Eye (tissue), 1 donor: ENCODE data around the gene ABCC3.

Experiments used
- DNase-seq: peaks from one replicate; pipeline ENCODE4 v3.0.0-alpha.2; 2015

ABCC3 gene, protein sequence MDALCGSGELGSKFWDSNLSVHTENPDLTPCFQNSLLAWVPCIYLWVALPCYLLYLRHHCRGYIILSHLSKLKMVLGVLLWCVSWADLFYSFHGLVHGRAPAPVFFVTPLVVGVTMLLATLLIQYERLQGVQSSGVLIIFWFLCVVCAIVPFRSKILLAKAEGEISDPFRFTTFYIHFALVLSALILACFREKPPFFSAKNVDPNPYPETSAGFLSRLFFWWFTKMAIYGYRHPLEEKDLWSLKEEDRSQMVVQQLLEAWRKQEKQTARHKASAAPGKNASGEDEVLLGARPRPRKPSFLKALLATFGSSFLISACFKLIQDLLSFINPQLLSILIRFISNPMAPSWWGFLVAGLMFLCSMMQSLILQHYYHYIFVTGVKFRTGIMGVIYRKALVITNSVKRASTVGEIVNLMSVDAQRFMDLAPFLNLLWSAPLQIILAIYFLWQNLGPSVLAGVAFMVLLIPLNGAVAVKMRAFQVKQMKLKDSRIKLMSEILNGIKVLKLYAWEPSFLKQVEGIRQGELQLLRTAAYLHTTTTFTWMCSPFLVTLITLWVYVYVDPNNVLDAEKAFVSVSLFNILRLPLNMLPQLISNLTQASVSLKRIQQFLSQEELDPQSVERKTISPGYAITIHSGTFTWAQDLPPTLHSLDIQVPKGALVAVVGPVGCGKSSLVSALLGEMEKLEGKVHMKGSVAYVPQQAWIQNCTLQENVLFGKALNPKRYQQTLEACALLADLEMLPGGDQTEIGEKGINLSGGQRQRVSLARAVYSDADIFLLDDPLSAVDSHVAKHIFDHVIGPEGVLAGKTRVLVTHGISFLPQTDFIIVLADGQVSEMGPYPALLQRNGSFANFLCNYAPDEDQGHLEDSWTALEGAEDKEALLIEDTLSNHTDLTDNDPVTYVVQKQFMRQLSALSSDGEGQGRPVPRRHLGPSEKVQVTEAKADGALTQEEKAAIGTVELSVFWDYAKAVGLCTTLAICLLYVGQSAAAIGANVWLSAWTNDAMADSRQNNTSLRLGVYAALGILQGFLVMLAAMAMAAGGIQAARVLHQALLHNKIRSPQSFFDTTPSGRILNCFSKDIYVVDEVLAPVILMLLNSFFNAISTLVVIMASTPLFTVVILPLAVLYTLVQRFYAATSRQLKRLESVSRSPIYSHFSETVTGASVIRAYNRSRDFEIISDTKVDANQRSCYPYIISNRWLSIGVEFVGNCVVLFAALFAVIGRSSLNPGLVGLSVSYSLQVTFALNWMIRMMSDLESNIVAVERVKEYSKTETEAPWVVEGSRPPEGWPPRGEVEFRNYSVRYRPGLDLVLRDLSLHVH (N-terminal part only)

DNA sequence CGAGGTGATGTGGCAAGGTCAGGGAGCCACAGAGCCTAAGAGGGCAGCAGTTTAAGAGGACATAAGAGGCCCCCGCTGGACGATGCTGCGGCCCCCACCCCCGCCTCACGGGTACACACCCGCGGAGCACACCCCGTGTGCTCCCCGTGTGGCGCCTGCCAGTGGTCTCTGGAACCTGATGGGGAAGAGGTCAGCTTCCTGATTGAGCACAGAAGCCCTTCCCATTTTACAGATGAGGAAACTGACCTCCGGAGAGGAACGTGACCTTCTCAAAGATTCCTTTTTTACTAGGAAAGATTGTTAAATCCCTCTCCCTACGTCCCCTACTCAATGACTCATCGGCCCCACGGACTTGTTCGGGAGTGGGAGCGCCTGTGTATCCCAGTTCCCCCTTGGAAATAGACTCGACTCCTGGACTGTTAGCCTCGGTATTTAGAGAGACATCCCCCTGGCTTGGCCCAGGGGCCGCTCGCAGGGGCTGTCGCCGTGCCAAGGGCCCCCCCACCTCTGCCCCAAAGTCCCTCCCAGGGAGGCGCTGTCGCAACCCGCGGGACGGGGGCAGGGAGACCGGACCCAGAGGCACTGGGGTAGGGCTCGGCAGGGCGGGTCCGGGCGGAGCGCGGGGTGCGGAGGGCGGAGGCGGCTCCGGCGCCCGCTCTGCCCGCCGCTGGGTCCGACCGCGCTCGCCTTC lies at the start of gene ABCC3:
TSS of gene ABCC3 (plus strand) at position 658 of the 691 bp plus-strand sequence. CDS start 56 bp downstream, outside the sequence.
- no peak for DNase-seq

DNA sequence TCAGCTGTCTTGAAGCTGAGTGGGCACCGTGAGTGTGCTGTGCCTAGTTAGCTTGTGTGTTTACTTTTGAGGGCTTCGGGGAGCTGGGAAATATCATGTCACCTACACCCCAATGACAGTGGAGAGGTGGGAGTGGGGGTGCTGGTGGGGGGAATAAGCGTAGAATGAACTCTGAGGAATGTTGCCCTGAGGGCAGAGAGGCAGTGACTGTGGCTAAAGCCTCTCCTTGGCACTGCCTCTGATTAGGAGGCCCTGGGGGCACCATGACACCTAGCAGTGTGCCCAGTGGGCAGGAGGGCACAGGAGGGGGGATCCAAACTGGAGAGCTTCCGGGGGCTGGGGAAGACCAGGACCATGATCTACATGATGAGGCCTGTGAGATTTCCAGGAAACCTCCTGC lies 49.3 kb upstream of the ABCC3 start:
- no peak for DNase-seq

DNA sequence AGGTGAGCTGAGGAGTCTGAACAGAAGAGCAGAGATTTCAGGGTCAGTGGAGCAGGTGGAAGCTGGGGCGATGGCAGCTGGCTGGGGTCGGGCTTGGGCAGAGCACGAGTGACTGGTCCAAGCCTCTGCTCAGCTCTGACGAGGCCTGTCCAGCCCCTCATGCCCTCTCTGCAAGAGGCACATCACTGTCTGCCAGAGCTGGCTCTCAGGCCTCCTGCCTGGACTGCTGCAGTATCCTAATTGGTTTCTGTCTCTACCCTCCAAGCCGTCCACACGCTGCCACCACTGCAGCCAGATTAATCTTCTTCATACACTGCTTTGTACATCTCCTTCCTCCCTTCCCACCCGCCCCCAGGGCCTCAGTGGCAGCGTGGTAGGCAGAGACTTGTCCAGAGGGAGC lies 48.8 kb upstream of the ABCC3 start:
- DNase-seq: no peak

DNA sequence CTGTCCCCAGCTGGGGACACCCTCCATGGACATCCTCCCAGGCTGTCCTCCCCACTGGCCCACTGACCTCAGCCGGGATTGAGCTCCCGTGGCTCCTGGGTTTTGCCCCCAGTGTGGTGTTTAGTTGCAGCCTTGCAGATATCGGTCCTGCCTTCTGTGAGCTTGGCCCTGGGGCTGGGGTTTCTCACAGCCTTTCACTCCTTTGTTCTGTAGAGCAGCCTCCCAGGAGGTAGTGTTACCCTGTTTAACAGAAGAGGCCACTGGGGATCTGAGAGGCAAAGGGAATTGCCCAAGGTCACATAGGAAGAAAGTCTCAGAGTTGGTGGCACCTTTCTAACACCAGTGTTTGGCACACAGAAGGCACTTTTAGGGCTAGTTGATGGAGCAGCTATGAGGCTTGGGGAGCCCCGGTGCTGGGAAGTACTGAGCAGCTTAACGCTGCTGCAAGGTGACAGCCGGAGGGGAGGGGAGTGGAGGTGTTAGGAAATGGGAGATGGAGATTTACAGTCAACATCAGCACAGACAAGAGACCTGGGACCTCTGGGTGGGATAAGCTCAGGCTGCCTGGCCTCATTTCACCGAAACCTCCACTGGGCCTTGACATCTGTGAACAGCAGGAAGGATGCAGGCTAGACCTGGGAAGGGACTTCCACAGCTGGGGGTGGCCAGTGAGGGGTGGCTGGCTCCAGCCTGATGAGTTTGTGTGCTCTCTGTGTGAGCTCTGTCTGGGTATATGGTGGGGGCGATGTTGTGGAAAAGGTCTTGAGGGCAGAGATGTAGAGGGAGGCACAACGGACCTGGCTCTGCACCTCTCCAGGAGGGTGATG lies 48.0 kb upstream of the ABCC3 start:
- DNase-seq: no peak

DNA sequence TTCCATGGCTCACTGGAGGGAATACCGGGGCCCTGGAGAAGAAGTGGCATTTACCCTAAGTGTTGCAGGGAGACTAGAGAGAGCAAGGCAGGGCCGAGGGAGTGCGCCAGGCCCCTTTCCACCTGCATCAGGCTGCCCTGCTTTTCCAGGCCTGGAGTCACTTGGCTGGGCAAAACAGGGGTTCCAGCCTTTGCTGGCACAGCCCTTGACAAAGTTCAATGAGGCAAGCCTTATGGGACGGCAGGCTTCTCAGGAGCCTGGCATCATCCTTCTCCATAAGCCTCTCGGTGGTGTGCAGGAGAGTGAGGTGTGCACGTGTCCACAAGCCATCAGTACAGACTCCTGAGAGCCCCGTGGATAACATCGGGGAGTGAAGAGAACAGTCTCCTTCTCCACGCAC lies 47.1 kb upstream of the ABCC3 start:
- DNase-seq: no peak

DNA sequence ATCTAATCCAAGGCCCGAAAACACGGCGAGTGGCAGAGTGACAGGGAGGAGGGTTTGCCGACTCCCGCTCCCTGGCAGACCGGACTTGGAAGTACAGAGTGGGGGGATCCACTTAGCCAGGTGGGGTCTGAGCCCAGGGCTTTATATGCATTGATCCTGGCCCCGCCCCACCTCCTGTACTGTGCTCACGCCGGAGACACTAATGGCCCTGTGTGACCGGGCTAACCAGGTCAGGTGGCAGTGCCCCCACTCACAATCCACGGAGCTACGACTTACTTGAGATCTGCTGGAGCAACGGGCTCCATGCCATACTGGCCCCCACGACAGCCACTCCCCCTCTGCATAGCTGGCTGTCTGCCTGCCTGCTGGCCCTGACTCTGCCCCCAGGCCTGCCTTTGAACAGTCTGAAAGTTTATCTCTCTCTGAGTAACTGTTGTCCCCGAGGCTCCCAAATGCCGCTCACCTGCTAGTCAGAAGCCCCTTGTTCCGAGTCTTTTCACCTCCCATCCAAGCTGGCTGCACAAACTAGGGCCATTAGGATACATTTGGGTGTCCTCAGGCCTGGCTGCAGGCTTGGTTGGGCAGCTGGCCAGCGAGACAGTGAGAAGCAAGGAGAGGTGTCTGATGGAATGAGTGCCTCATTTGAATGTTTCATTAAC lies 46.2 kb upstream of the ABCC3 start:
- DNase-seq: no peak

DNA sequence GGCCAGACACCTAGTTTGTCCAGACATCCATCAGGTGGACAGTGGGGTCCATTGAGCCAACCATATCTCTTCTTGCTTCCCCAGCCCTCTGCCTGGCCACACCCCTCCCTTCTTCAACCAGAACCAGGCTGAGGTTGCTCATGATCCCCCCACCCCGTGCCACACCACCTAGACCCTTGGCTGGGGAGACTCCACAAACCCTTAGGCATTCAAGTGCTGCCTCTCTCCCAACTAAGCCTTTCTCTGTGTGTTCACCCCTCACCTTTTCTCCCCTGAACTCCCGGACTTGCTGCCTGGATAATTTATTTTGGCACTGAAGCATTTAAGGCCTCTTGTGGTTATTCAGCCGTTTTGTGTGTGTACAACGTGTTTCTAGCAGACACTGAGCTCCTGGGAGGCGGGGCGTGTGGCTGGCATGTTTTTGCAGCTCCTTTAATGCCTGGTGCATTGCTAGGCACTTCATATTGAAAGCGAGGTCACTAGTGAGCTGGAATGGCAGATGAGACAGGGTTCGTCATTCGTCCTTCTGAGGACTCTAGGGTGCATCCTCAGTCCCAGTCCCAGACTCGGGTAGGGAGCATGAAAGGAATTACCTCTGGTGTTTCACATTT lies 45.5 kb upstream of the ABCC3 start:
- DNase-seq: no peak

DNA sequence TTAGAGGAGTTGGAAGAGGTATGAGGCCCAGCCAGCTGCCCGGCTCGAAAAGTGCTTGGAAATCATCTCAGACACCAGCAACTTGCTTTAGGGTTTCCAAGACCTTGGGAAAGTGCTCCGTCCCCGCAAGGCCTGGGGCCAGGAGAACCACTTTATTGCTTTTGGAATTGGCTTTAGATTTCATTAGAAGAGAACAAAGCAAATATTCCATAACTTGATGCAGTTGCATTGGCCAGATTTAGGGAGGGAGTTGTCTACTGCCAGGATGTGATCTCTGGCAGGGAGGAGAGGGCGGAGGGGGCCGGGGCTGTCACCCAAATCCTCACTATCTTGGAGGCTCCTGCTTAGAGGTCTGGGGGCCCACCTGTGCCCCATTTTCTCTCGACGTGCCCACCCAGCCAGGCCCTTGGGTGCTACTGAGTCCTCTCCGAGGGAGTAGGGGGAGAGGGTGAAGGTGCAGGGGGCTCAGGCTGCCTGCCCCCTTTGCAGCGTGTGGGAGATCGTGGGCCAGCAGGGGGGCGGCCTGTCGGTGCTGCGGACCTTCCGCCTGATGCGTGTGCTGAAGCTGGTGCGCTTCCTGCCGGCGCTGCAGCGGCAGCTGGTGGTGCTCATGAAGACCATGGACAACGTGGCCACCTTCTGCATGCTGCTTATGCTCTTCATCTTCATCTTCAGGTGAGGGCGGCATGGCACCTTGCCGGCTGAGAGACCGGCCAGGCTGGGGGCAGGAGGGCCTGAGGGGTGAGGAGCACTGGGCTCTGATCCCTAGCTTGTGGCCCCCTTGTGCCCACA lies 43.5 kb upstream of the ABCC3 start:
- DNase-seq: no peak

DNA sequence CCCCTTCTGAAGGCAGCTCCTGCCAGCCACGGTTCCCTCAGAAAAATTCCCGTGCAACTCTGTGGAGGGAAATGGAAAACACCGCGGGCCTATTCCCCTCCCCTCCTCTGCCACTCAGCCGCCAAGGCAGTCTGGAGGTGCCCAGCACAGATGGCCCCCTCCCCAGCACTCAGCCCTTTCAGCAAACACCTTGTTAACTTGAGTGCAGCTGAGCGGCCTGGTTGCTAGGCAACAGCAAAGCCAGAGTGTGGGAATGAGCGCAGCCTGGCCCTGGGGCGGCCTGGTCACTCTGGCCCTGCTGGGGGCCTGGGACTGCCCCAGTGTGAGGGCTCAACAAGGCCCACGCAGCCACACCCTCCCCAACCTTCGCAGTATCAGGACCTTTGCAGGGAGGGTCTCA lies 41.4 kb upstream of the ABCC3 start:
- peak; percentile 91 for DNase-seq

DNA sequence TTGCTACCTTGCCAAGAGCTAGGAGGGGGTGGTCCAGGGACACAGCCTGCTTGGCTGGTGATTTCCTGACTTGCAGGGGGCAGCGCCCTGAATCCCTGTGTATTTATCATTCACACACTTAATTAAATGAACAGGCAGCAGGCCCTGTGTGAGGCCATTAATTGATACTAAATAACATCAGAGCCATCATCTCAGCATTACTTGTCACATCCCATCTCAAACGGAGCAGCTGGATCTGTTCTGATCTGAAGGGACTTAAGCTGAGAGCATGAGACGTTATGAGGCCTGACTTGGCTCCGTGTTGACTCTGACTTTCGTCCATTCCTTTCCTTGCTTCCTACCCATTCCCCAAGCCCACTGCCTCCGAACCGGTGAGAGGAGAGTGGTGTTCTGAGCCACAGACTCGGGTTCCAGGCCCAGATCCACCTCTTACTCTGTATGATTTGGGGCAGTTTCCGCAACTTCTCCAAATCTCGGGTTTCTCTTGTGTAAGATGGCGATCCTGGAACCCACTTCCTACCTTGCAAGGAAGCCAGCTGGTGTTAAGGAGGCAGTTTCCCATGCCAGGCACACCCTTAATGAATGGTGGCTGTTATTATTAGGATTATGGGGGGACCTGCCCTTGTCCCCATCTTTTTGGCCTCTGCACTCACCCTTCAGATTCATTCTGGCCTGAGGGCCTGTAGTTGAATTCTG lies 40.4 kb upstream of the ABCC3 start:
- peak; percentile 73 for DNase-seq

DNA sequence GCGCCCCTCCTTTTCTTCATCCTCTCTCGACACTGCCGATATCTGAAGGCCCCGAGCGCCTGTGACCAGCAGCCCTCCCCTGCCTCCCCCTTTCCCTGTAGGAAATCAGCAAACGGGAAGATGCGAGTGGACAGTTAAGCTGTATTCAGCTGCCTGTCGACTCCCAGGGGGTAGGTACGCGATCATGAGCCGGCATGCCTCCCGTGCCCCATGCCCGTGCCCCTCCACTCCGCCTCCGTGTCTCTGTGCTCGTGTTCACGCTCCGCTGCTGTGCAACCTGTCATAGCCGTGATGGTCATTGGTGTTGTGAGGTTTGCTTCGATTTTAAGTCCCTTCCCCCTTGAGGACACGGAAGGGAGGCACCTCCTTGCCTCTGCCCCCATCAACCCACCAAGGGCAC lies 39.8 kb upstream of the ABCC3 start:
- DNase-seq: peak; percentile 83

DNA sequence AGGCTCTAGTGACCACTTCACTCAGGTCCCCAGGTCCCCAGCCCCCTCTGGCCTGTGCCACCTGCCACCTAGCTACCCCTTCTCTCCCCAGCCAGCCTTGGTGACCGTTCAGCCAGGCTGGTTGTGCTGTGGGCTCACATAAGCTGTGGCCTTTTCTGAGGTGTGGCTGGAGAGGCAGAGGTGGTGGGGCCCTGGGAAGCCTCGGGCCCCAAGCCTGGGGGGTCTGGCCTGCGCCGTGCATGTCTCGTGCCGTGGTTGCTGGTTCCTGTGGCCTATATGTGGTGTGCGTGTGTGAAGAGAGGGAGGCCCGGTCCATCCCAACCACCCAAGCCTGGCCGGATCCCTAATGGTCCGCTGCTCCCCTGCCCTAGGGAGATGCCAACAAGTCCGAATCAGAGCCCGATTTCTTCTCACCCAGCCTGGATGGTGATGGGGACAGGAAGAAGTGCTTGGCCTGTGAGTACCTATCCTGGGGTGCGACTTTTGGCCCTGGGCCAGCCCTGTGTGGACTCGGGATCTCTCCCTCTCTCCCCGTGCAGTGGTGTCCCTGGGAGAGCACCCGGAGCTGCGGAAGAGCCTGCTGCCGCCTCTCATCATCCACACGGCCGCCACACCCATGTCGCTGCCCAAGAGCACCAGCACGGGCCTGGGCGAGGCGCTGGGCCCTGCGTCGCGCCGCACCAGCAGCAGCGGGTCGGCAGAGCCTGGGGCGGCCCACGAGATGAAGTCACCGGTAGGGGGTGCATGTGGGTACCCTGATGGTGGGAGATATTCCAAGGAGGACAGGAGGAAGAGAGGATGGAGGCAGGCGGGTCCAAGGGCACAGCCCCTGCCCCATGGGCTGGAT lies 38.3 kb upstream of the ABCC3 start:
- no peak for DNase-seq

DNA sequence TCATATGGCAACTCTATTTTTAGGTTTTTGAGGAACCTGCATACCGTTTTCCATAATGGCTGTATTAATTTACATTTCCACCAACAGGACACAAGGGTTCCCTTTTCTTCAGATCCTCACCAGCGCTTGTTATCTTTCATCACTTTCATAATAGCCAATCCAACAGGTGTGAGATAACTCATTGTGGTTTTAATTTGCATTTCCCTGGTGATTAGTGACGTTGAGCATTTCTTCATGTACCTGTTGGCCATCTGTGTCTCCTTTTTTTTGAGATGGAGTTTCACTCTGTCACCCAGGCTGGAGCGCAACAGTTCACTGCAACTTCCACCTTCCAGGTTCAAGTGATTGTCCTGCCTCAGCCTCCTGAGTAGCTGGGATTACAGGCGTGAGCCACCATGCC lies 36.2 kb upstream of the ABCC3 start:
- no peak for DNase-seq

DNA sequence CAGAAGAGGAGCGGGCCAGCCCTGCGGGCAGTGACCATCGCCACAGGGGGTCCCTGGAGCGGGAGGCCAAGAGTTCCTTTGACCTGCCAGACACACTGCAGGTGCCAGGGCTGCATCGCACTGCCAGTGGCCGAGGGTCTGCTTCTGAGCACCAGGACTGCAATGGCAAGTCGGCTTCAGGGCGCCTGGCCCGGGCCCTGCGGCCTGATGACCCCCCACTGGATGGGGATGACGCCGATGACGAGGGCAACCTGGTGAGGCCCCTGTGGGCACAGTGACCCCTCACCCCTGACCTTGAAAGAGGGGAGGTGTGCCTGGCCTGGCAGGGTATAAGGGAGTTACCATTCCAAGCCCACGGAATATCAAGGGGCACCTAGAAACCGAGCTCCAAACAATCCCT lies 35.1 kb upstream of the ABCC3 start:
- no peak for DNase-seq

DNA sequence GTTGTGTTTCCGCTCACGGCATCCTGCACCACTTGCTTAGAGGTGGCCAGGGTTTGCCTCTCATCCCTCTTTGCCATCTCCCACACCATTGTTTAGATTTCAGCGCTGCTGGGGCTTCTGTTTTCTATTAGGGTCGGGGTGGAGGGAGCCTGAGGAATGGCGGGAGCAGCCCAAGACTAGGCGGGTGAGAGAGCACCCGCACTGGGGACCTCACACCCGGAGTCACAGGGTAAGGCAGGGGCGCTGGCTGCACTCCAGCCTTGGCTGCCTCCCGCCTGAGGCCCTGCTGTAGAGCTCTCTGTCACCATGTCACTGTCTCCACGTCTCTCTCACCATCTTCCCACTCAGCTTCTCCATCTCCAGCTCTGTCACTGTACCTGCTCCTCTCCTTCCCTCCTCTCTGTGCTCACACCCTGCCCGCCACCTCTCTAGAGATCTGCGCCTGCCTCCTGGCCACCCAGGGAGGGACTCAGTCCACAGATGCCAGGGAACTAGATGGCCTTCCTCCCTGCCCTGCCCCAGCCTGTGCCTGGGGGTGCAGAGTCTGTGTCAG lies 32.8 kb upstream of the ABCC3 start:
- DNase-seq: no peak

DNA sequence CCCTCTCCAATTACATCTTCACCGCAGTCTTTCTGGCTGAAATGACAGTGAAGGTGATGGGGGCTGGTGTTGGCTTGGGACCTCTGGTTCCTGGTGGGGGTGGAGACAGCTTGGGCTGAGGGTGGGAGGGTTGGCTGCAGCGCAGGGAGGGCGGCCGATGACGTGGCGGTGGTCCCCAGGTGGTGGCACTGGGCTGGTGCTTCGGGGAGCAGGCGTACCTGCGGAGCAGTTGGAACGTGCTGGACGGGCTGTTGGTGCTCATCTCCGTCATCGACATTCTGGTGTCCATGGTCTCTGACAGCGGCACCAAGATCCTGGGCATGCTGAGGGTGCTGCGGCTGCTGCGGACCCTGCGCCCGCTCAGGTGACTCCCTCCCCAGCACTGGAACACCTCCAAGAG lies 31.8 kb upstream of the ABCC3 start:
- DNase-seq: no peak

DNA sequence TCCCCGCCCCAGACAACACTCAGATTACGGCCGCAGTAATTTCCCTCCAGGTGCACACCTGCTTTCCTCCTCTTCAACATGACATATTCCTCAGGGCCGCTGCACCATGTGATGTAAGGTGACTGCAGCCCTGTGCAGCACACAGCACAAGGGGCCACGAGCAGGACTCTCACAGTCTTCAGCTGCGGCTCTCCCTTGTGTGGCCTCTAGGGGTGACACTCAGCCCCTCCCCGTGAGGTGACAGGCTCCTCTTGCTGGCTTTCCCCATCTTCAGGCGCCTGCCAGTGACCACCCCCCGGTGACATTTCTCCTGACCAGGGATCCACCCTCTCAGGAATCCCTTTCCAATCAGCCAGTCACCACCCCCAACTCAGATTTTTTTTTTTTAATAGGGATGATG lies 31.3 kb upstream of the ABCC3 start:
- no peak for DNase-seq

DNA sequence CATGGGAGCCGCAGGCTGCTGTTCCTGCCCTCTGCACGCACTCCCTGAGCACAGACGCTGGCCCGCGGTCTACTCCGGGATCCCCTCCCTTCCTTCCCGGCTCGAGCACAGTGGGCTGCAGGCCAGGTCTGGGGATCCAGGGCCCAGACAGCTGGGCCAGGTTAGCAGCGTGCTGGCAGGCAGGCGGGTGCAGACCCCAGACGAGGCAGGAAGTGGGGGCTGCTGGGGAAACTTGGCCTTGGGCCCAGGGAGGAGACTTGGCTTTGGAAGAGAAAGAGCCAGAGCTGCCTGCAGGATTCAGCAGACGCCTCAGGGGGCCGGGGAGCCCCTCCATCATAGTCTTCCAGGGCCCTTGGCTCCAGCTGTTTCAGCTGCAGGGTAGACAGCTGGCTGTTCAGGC lies 30.2 kb upstream of the ABCC3 start:
- peak; percentile 93 for DNase-seq
